GM21717 (cell line): ENCODE data around the gene CLEC4G.

ENCODE experiments used
- ATAC-seq: cut with Tn5 transposase; IDR thresholded peaks from one replicate; pipeline ENCODE4 v1.9.1; 2021; ENCODE audit warnings: mild to moderate bottlenecking, moderate library complexity; ENCODE audit not compliant: unreplicated experiment

Gene CLEC4G

GRCh38 chr19:7699003-7699402 is 32.9 kb downstream of the CLEC4G start:
- no peak for ATAC-seq

- no peak for ATAC-seq
These were observed 33.3 kb downstream of the CLEC4G start for GRCh38 chr19:7698583-7698982.

- no peak for ATAC-seq
These were observed 34.1 kb downstream of the CLEC4G start for GRCh38 chr19:7697721-7698287.

- ATAC-seq, result no peak
These were observed 37.4 kb downstream of the CLEC4G start for GRCh38 chr19:7694499-7694898.

GRCh38 chr19:7692417-7693088 is 39.4 kb downstream of the CLEC4G start:
- ATAC-seq, result no peak

GRCh38 chr19:7691497-7691896 is 40.4 kb downstream of the CLEC4G start:
- no peak for ATAC-seq

- ATAC-seq, result no peak
These were observed 41.1 kb downstream of the CLEC4G start for GRCh38 chr19:7690779-7691258.

- no peak for ATAC-seq
These were observed 42.7 kb downstream of the CLEC4G start for GRCh38 chr19:7689165-7689564.

GRCh38 chr19:7687177-7687576 is 44.7 kb downstream of the CLEC4G start:
- no peak for ATAC-seq

GRCh38 chr19:7685546-7686445 is 46.1 kb downstream of the CLEC4G start:
- no peak for ATAC-seq

GRCh38 chr19:7682175-7682855 is 49.6 kb downstream of the CLEC4G start:
- ATAC-seq, result no peak

- no peak for ATAC-seq
These were observed 50.4 kb downstream of the CLEC4G start for GRCh38 chr19:7681340-7682174.

GRCh38 chr19:7680606-7681339 is 51.1 kb downstream of the CLEC4G start, which contains the start of gene TRAPPC5:
TRAPPC5 (plus strand) TSS chr19:7680833; CDS start chr19:7682254, 1,421 bp downstream.
- ATAC-seq, result no peak

- no peak for ATAC-seq
These were observed 51.9 kb downstream of the CLEC4G start for GRCh38 chr19:7679771-7680605.

GRCh38 chr19:7678971-7679751 is 52.7 kb downstream of the CLEC4G start:
- ATAC-seq, result peak; percentile 35
